K562 (cell line): ENCODE data around the gene STON2. TPM values are rescaled to one million over a fixed set of nuclear protein-coding genes. Genes with fewer than 3 reads are reported as not detected.
A peak's percentile ranks its signal among the peaks of the same experiment; 100 is the strongest.

Experiments
- ATAC-seq: fragments of 200-7000 bp; cut with Tn5 transposase; 3 replicates; pipeline ENCODE4 v1.9.1; 2020; ENCODE audit warnings: moderate library complexity
- BruUV-seq: library from RNA; stranded (reverse); fragments of 400-500 nt; replicated peaks from 2 replicates; lab custom pipeline; 2021; lab: Mats Ljungman, UMichigan
- CTCF ChIA-PET: fragments of 300-600 bp; formaldehyde crosslinking; extraction: SDS; loops from one replicate; lab custom pipeline; 2021; ENCODE audit warnings: low intra/inter-chr PET ratio; lab: Yijun Ruan, JAX
- POLR2A ChIA-PET: fragments of 300-600, 350-650 bp; sonication (Branson Sonifier 250); formaldehyde crosslinking; extraction: SDS; loops from one replicate; lab custom pipeline; 2021; ENCODE audit warnings: antibody characterized with exemption, inconsistent platforms; lab: Yijun Ruan, JAX
- DNase-seq, 4 experiments: peaks; one replicate each; pipeline versions ENCODE4 v3.0.0 to v3.0.0-alpha.2; 2011 to 2018; ENCODE audit warnings: low spot score in 3 of 4, mixed read lengths in 3 of 4; ENCODE audit errors: extremely low read depth in 1 of 4
- FAIRE-seq: peaks from 2 replicates; lab custom pipeline; 2011; peaks lifted over from hg19 to GRCh38; lab: Jason Lieb, UNC
- H2AFZ ChIP-seq: 2 replicates; pipeline ENCODE4 v1.6.0; 2011; ENCODE audit warnings: low read depth, low read length, control low read depth, inconsistent platforms
- H3K27ac ChIP-seq: fragments of 200-600 bp; 3 replicates; pipeline ENCODE4 v1.8.0; 2011; ENCODE audit warnings: low read depth, mild to moderate bottlenecking, control low read depth, inconsistent platforms, low read length, moderate library complexity, mixed read lengths; ENCODE audit errors: extremely low read depth
- H3K27me3 ChIP-seq, 2 experiments: fragments of 300-600 bp in 1 of 2; 2 replicates in 1 of 2; 3 replicates in 1 of 2; pipeline versions ENCODE4 v1.6.0 to v1.8.0; 2011; ENCODE audit warnings: inconsistent platforms in 2 of 2, low read length in 2 of 2, mild to moderate bottlenecking in 1 of 2, mixed read lengths in 1 of 2, moderate library complexity in 1 of 2; ENCODE audit not compliant: control insufficient read depth in 2 of 2, insufficient read depth in 2 of 2
- H3K36me3 ChIP-seq: fragments of 300-600 bp; 3 replicates; pipeline ENCODE4 v1.8.0; 2011; ENCODE audit warnings: mild to moderate bottlenecking, low read length, inconsistent platforms; ENCODE audit not compliant: control insufficient read depth, insufficient read depth
- H3K4me1 ChIP-seq, 2 experiments: fragments of 200-600 bp in 1 of 2; replicated peaks in 1 of 2; 2 replicates in 1 of 2; 3 replicates in 1 of 2; pipeline versions ENCODE4 v1.5.1 to v1.8.0; 2011; ENCODE audit warnings: inconsistent platforms in 2 of 2, low read length in 2 of 2, mild to moderate bottlenecking in 1 of 2, mixed read lengths in 1 of 2, moderate library complexity in 1 of 2; ENCODE audit not compliant: control insufficient read depth in 2 of 2, insufficient read depth in 2 of 2
- H3K4me2 ChIP-seq: 2 replicates; pipeline ENCODE4 v1.6.1; 2011; ENCODE audit warnings: low read length, control low read depth, inconsistent platforms, mixed read lengths; ENCODE audit not compliant: insufficient read depth
- H3K4me3 ChIP-seq: fragments of 200-600 bp; sonication (generic), shearing (Covaris generic); 2 replicates; pipeline ENCODE4 v1.5.1; 2016; ENCODE audit warnings: control low read depth, inconsistent platforms
- H3K79me2 ChIP-seq: fragments of 200-600 bp; 3 replicates; pipeline ENCODE4 v1.8.0; 2011; ENCODE audit warnings: low read length, inconsistent platforms; ENCODE audit not compliant: control insufficient read depth, insufficient read depth
- H3K9ac ChIP-seq, 2 experiments: 2 replicates each; pipeline versions ENCODE4 v1.6.0 to v1.6.1; 2011; ENCODE audit warnings: low read depth in 2 of 2, low read length in 2 of 2, control low read depth in 1 of 2, inconsistent platforms in 1 of 2, mild to moderate bottlenecking in 1 of 2, mixed read lengths in 1 of 2; ENCODE audit not compliant: insufficient read depth in 1 of 2
- H3K9me1 ChIP-seq: one replicate; pipeline ENCODE4 v1.6.0; 2011; ENCODE audit warnings: inconsistent platforms, mild to moderate bottlenecking, low read length, moderate library complexity; ENCODE audit not compliant: control insufficient read depth, insufficient read depth
- H3K9me3 ChIP-seq: replicated peaks from 2 replicates; pipeline ENCODE4 v1.5.1; 2011; ENCODE audit warnings: low read depth, low read length, inconsistent platforms; ENCODE audit not compliant: control insufficient read depth, insufficient read depth
- H4K20me1 ChIP-seq: replicated peaks from 2 replicates; pipeline ENCODE4 v1.6.1; 2011; ENCODE audit warnings: low read length, inconsistent platforms, mixed read lengths; ENCODE audit not compliant: control insufficient read depth, insufficient read depth
- ETV1 ChIP-seq: fragments of 450-650 bp; conservative IDR thresholded peaks from 2 replicates; pipeline ENCODE4 v1.6.1; 2016; ENCODE audit warnings: missing genetic modification characterization, control low read depth, low read depth, missing compliant biosample characterization
- NFIC ChIP-seq: fragments of 450-650 bp; IDR thresholded peaks from 2 replicates; pipeline ENCODE4 v1.6.1; 2017; ENCODE audit warnings: mild to moderate bottlenecking, inconsistent platforms
- ZKSCAN1 ChIP-seq: fragments of 150-350 bp; IDR thresholded peaks from 2 replicates; pipeline ENCODE4 v1.6.1; 2016; ENCODE audit warnings: low read depth, low read length
- ZNF431 ChIP-seq: sonication (generic); formaldehyde crosslinking; IDR thresholded peaks from 2 replicates; pipeline ENCODE4 v1.8.0; 2022; ENCODE audit warnings: mild to moderate bottlenecking, missing genetic modification reagents
- WGBS: fragments of 100-300 bp; shearing (Covaris generic); methylation state at CpG from one replicate; pipeline ENCODE4 v1.1.6; 2016; ENCODE audit warnings: low coverage, mixed read lengths; ENCODE audit not compliant: insufficient coverage; ENCODE audit errors: missing lambda C conversion rate; 5-methylcytosine and 5-hydroxymethylcytosine counted together
- in situ Hi-C: fragments of 300-500 bp; cut with MboI; formaldehyde crosslinking; loops from 4 replicates; pipeline ENCODE4 v1.15.0; 2018; ENCODE audit warnings: inconsistent platforms, mixed read lengths
- intact Hi-C: fragments of 100-400 bp; cut with micrococcal nuclease; formaldehyde crosslinking; loops from 2 replicates; pipeline ENCODE4 v1.14.2; 2022
- polyA plus RNA-seq, 8 experiments: library from polyadenylated mRNA; depleted of rRNA in 4 of 8; stranded (reverse) in 5 of 8; unstranded in 3 of 8; fragments of >200 nt; fragmentation: Nextera tagmentation in 2 of 8; fragmentation: Illumina TruSeq in 1 of 8; extraction: Ambion mirVana in 2 of 8; extraction: Trizol in 1 of 8; gene quantifications; 2 replicates each; pipeline versions ENCODE4 v1.2.1 to v1.2.3, GENCODE V29; 2011 to 2014; ENCODE audit warnings: inconsistent platforms in 1 of 8, missing spikeins in 1 of 8
- total RNA-seq, 7 experiments: library from RNA; depleted of rRNA in 6 of 7; stranded (reverse); fragments of >200 nt in 6 of 7; fragmentation: Illumina TruSeq in 2 of 7; extraction: Trizol in 2 of 7; gene quantifications; 2 replicates each; pipeline versions ENCODE4 v1.2.1 to v1.2.3, GENCODE V29; 2011 to 2021; ENCODE audit warnings: low replicate concordance in 1 of 7
- TF ChIP-seq, protein P1 (sequence below): sonication (generic); IDR thresholded peaks from 2 replicates; pipeline ENCODE4 v1.6.1; 2016
- TF ChIP-seq, protein P2 (sequence below): fragments of 450-650 bp; IDR thresholded peaks from 2 replicates; pipeline ENCODE4 v1.6.1; 2016; ENCODE audit warnings: borderline replicate concordance

The STON2 gene
- total and polyA plus RNA-seq, 9 of the 15 experiments (the other 6 are each of a cell fraction or from before 2014, with no cell fraction given): 7.8 to 99.3 (median 53.5) TPM

DNA sequence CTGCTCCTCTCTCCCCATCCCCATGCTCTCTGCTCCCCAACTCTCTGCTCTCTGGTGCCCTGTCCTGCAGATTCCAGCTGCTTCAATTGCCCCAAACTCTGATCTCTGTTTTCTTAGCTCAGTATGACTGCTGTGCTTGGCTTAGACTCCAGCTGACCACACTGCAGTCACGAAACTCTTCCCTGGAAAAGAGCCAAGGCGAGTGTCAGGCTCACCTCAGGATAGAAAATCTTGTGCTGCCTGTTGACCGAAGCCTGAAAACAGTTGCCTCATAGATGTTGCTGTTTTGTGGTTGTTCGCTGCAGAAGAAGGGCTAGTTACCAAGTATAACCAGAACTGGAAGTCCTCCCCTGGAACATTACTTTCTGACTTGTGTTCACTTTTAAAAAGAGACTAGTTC is 6.7 kb upstream of the STON2 start:
- no peaks in the 10 kb centered on the region for H3K9me1 ChIP-seq
- WGBS: 28% methylated on average over 4 of the region's 4 CpGs
- intact Hi-C loops: no loop called here
- H3K4me3 ChIP-seq: no peak overlapping the region
- no peaks in the 10 kb centered on the region for H3K9me3 ChIP-seq
- H3K4me2 ChIP-seq: no peak overlapping the region; the same call in 1 of the 2 replicates
- H4K20me1 ChIP-seq: peaks cover 14% of the 10 kb centered on the region
- CTCF ChIA-PET: no interaction called here
- peaks cover 36% of the 10 kb centered on the region; the same call in 2 of the 3 replicates for H3K36me3 ChIP-seq
- H3K27me3 ChIP-seq: no peaks in the 10 kb centered on the region
- POLR2A ChIA-PET: interaction anchor here (2.9 kb wide), 1 partner anchor 10 kb away, joined by 20 read pairs; no protein-coding TSS in a partner anchor
- H3K4me1 ChIP-seq: peaks cover 4 to 18% of the 10 kb centered on the region in 2 experiments
- no peak for FAIRE-seq
- H3K79me2 ChIP-seq: peaks cover 84% of the 10 kb centered on the region
- no peak overlapping the region for H3K9ac ChIP-seq
- peak in 2 of 4 experiments; percentile 20 to 57 for DNase-seq
- BruUV-seq: no TSS peak
- no peak for TF ChIP-seq ZNF431 (CRISPR knock-in tag)
- peak; percentile 75 for TF ChIP-seq NFIC
- TF ChIP-seq, protein P1, sequence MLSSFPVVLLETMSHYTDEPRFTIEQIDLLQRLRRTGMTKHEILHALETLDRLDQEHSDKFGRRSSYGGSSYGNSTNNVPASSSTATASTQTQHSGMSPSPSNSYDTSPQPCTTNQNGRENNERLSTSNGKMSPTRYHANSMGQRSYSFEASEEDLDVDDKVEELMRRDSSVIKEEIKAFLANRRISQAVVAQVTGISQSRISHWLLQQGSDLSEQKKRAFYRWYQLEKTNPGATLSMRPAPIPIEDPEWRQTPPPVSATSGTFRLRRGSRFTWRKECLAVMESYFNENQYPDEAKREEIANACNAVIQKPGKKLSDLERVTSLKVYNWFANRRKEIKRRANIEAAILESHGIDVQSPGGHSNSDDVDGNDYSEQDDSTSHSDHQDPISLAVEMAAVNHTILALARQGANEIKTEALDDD: peak; percentile 80
- no peak overlapping the region for H3K27ac ChIP-seq
- H2AFZ ChIP-seq: no peak overlapping the region
- no peak for ATAC-seq
- in situ Hi-C loops: no loop called here

DNA sequence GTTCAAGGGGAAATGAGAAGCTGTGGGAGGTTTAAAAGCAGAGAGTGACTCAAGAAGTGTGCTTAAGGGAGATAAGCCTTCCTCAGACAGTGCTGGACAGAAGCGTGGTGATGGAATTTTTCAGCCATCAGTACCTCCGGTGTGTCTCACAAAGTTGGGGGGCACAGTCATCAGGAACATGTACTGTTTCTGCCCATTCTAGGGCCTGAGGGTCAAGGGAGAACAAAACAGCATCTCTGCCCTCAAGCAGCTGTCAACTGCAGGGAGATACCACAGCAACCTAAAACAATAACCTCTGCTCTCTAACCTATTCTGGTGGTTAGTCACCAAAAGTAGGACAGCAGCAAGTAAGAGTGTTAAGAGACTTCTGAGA is 2.0 kb upstream of the STON2 start:
- ChIA-PET POLR2A (interaction anchor here (0.6 to 1.8 kb wide), 8 partner anchors 11 to 183 kb away, joined by 3 to 7 read pairs (median 4); partner anchors contain the start of gene GTF2A1), CTCF (no interaction called here)
- in situ Hi-C loops: no loop called here
- Histone ChIP-seq H3K9me3 (no peaks in the 10 kb centered on the region), H3K27ac (peak overlapping the region; percentile 81; the same call in 2 of the 3 replicates), H3K4me3 (no peak overlapping the region), H3K79me2 (peaks cover 87% of the 10 kb centered on the region), H2AFZ (no peak overlapping the region), H3K27me3 (no peaks in the 10 kb centered on the region), H3K36me3 (peaks cover 47% of the 10 kb centered on the region), H4K20me1 (peaks cover 26% of the 10 kb centered on the region), H3K9me1 (peaks cover 13% of the 10 kb centered on the region), H3K4me1 (peaks cover 4 to 42% of the 10 kb centered on the region in 2 experiments), H3K4me2 (peak overlapping the region; percentile 69), H3K9ac (peak overlapping the region in 1 of 2 experiments; percentile 16; a peak in 1 of 4 replicates)
- 0% methylated on average over 2 of the region's 2 CpGs for WGBS
- no TSS peak for BruUV-seq
- ATAC-seq (peak; percentile 90), DNase-seq (peak; percentile 40 to 84 (median 60)), FAIRE-seq (peak; percentile 96)
- intact Hi-C loops: loop anchor here (5.0 kb wide), 1 partner anchor 50 kb away; no protein-coding TSS in a partner anchor
- TF ChIP-seq ETV1 (tag) (peak; percentile 34; the same call in 1 of the 2 replicates), ZKSCAN1 (no peak)
- TF ChIP-seq, protein P2, sequence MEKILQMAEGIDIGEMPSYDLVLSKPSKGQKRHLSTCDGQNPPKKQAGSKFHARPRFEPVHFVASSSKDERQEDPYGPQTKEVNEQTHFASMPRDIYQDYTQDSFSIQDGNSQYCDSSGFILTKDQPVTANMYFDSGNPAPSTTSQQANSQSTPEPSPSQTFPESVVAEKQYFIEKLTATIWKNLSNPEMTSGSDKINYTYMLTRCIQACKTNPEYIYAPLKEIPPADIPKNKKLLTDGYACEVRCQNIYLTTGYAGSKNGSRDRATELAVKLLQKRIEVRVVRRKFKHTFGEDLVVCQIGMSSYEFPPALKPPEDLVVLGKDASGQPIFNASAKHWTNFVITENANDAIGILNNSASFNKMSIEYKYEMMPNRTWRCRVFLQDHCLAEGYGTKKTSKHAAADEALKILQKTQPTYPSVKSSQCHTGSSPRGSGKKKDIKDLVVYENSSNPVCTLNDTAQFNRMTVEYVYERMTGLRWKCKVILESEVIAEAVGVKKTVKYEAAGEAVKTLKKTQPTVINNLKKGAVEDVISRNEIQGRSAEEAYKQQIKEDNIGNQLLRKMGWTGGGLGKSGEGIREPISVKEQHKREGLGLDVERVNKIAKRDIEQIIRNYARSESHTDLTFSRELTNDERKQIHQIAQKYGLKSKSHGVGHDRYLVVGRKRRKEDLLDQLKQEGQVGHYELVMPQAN: no peak
